ENCODE results near the gene MEIS1.

MEIS1 gene

GRCh38 chr2:66580166-66581049 is 145.5 kb downstream of the MEIS1 start:
- no peak for DNase-seq (ENCODE audit: low read depth, low spot score)

GRCh38 chr2:66581339-66582103 is 146.6 kb downstream of the MEIS1 start:
- no peak for DNase-seq (ENCODE audit: low read depth, low spot score)

GRCh38 chr2:66582104-66582986 is 147.4 kb downstream of the MEIS1 start:
- DNase-seq (ENCODE audit: low read depth, low spot score), result no peak

- DNase-seq (ENCODE audit: low read depth, low spot score), result no peak
These were observed 148.3 kb downstream of the MEIS1 start for GRCh38 chr2:66582987-66583880.

- no peak for DNase-seq (ENCODE audit: low read depth, low spot score)
These were observed 149.0 kb downstream of the MEIS1 start for GRCh38 chr2:66583881-66584280.

- DNase-seq (ENCODE audit: low read depth, low spot score), result no peak
These were observed 150.7 kb downstream of the MEIS1 start for GRCh38 chr2:66585587-66585986.

DNA sequence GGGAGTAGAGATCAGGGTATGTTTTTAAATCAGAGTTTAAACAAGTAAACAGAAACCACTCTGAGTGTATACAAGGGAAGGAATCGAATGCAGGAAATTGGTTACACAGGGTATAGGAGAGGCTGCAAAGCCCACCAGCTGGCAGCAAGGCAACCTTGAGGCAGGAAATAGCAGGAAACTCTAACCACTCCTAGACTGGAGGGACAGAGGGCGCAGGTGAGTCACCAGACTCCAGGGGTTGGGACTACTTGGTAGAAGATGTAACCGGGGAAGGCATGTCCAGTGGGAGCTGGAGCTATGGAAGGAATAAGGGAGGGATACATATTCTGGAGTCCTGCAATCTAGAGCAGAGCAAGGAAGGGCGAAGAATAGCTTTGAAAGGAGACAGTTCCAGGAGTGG is 152.3 kb downstream of the MEIS1 start:
- DNase-seq (ENCODE audit: low read depth, low spot score), result no peak

GRCh38 chr2:66594001-66594400 is 159.1 kb downstream of the MEIS1 start:
- DNase-seq (ENCODE audit: low read depth, low spot score), result no peak

- no peak for DNase-seq (ENCODE audit: low read depth, low spot score)
These were observed 160.6 kb downstream of the MEIS1 start for GRCh38 chr2:66595556-66595955.

- DNase-seq (ENCODE audit: low read depth, low spot score), result no peak
These were observed 161.3 kb downstream of the MEIS1 start for GRCh38 chr2:66596256-66596655.

GRCh38 chr2:66601624-66602023 is 166.7 kb downstream of the MEIS1 start:
- DNase-seq (ENCODE audit: low read depth, low spot score), result no peak

GRCh38 chr2:66602341-66602740 is 167.4 kb downstream of the MEIS1 start:
- no peak for DNase-seq (ENCODE audit: low read depth, low spot score)

GRCh38 chr2:66604326-66604725 is 169.4 kb downstream of the MEIS1 start:
- DNase-seq (ENCODE audit: low read depth, low spot score), result no peak

GRCh38 chr2:66604976-66605375 is 170.1 kb downstream of the MEIS1 start:
- DNase-seq (ENCODE audit: low read depth, low spot score), result no peak

GRCh38 chr2:66607152-66607551 is 172.2 kb downstream of the MEIS1 start:
- DNase-seq (ENCODE audit: low read depth, low spot score), result no peak

Measured in activated naive CD8-positive, alpha-beta T cell treated with anti-CD3 and anti-CD28 coated beads, Interleukin-2, amount 50 U/mL, for 16 hours (primary cell).